Activated T-cell treated with anti-CD3 and anti-CD28 coated beads for 24 hours (primary cell): ENCODE data around the gene SYNPO.

Experiments used
- DNase-seq: peaks from one replicate; pipeline ENCODE4 v3.0.0-alpha.2; 2020; ENCODE audit warnings: low read depth

The SYNPO gene

GRCh38 chr5:150641824-150642566 lies 1.5 kb downstream of the SYNPO start:
- no peak for DNase-seq

- DNase-seq = no peak
Observed at GRCh38 chr5:150642567-150642927, 2.1 kb downstream of the SYNPO start.

GRCh38 chr5:150642991-150643710 lies 2.7 kb downstream of the SYNPO start:
- DNase-seq = no peak

GRCh38 chr5:150644058-150644457 lies 3.6 kb downstream of the SYNPO start:
- no peak for DNase-seq

GRCh38 chr5:150644514-150644913 lies 4.1 kb downstream of the SYNPO start:
- DNase-seq = no peak

GRCh38 chr5:150645070-150645700 lies 4.7 kb downstream of the SYNPO start:
- no peak for DNase-seq

GRCh38 chr5:150647275-150648251 lies 7.1 kb downstream of the SYNPO start:
- DNase-seq = no peak

GRCh38 chr5:150648294-150649107 lies 8.0 kb downstream of the SYNPO start:
- no peak for DNase-seq

GRCh38 chr5:150649108-150650020 lies 8.9 kb downstream of the SYNPO start:
- DNase-seq = no peak

GRCh38 chr5:150650021-150651006 lies 9.9 kb downstream of the SYNPO start:
- DNase-seq = no peak

- DNase-seq = no peak
Observed at GRCh38 chr5:150651382-150651781, 10.9 kb downstream of the SYNPO start.

GRCh38 chr5:150651924-150652671 lies 11.6 kb downstream of the SYNPO start:
- no peak for DNase-seq

- no peak for DNase-seq
Observed at GRCh38 chr5:150653145-150653761, 12.8 kb downstream of the SYNPO start.

GRCh38 chr5:150653762-150654556 lies 13.5 kb downstream of the SYNPO start:
- no peak for DNase-seq

- no peak for DNase-seq
Observed at GRCh38 chr5:150655221-150655620, 14.8 kb downstream of the SYNPO start.
